Endothelial cell of umbilical vein (primary cell): ENCODE measurements around the gene E2F2. TPM values are rescaled to one million over a fixed set of nuclear protein-coding genes. Genes with fewer than 3 reads are reported as not detected.

Experiments used
- BruUV-seq: library from RNA; stranded (reverse); fragments of 400-500 nt; replicated peaks from 2 replicates; lab custom pipeline; 2021; lab: Mats Ljungman, UMichigan
- CTCF ChIA-PET: fragments of 300-600, 350-600 bp; sonication (Branson Sonifier 250); formaldehyde crosslinking; loops from one replicate; lab custom pipeline; 2021; ENCODE audit warnings: antibody characterized with exemption, inconsistent platforms; lab: Charles Lee
- POLR2A ChIA-PET: fragments of 300-600, 350-600 bp; sonication (Branson Sonifier 250); formaldehyde crosslinking; loops from one replicate; lab custom pipeline; 2021; ENCODE audit warnings: antibody characterized with exemption, inconsistent platforms; lab: Charles Lee
- DNase-seq: peaks from one replicate; pipeline ENCODE4 v3.0.0-alpha.2; 2011; ENCODE audit warnings: low read depth, low spot score
- FAIRE-seq: peaks from 2 replicates; lab custom pipeline; 2011; peaks lifted over from hg19 to GRCh38; lab: Jason Lieb, UNC
- H2AFZ ChIP-seq: 2 replicates; pipeline ENCODE4 v1.6.0; 2012; ENCODE audit warnings: low read depth, low read length, control low read depth, inconsistent platforms
- H3K27ac ChIP-seq: 2 replicates; pipeline ENCODE4 v1.5.1; 2011; ENCODE audit warnings: low read depth, mild to moderate bottlenecking, control low read depth, low read length, moderate library complexity; ENCODE audit not compliant: insufficient read depth
- H3K27me3 ChIP-seq, 2 experiments: 2 replicates each; pipeline versions ENCODE4 v1.6.0 to v1.6.1; 2011; ENCODE audit warnings: low read length in 2 of 2, mixed read lengths in 1 of 2; ENCODE audit not compliant: control insufficient read depth in 2 of 2, insufficient read depth in 2 of 2
- H3K36me3 ChIP-seq, 2 experiments: 2 replicates in 1 of 2; 3 replicates in 1 of 2; pipeline ENCODE4 v1.5.1; 2011; ENCODE audit warnings: low read length in 2 of 2, mild to moderate bottlenecking in 1 of 2, moderate library complexity in 1 of 2; ENCODE audit not compliant: control insufficient read depth in 2 of 2, insufficient read depth in 2 of 2; ENCODE audit errors: extremely low read depth in 1 of 2
- H3K4me1 ChIP-seq: 3 replicates; pipeline ENCODE4 v1.5.1; 2011; ENCODE audit warnings: mild to moderate bottlenecking, low read length; ENCODE audit not compliant: control insufficient read depth, insufficient read depth; ENCODE audit errors: extremely low read depth
- H3K4me2 ChIP-seq: 2 replicates; pipeline ENCODE4 v1.6.1; 2011; ENCODE audit warnings: low read length, control low read depth, mixed read lengths; ENCODE audit not compliant: insufficient read depth
- H3K4me3 ChIP-seq, 3 experiments: fragments of 200-600 bp in 1 of 3; sonication (generic), shearing (Covaris generic) in 1 of 3; replicated peaks in 1 of 3; 2 replicates each; pipeline ENCODE4 v1.5.1; 2011 to 2016; ENCODE audit warnings: control low read depth in 3 of 3, low read length in 3 of 3, mild to moderate bottlenecking in 2 of 3, inconsistent platforms in 1 of 3, low read depth in 1 of 3, moderate library complexity in 1 of 3; ENCODE audit not compliant: insufficient read depth in 1 of 3
- H3K79me2 ChIP-seq: 2 replicates; pipeline ENCODE4 v1.6.0; 2012; ENCODE audit warnings: low read length, inconsistent platforms; ENCODE audit not compliant: control insufficient read depth, insufficient read depth
- H3K9ac ChIP-seq: replicated peaks from 2 replicates; pipeline ENCODE3; 2011; ENCODE audit warnings: low read length, control low read depth; ENCODE audit not compliant: insufficient read depth; ENCODE audit errors: extremely low read depth
- H3K9me1 ChIP-seq: replicated peaks from 3 replicates; pipeline ENCODE4 v1.6.0; 2011; ENCODE audit warnings: mild to moderate bottlenecking, low read length; ENCODE audit not compliant: control insufficient read depth, insufficient read depth; ENCODE audit errors: extremely low read depth
- H3K9me3 ChIP-seq: replicated peaks from 2 replicates; pipeline ENCODE4 v1.5.1; 2012; ENCODE audit warnings: low read length, inconsistent platforms; ENCODE audit not compliant: control insufficient read depth, insufficient read depth
- H4K20me1 ChIP-seq: replicated peaks from 2 replicates; pipeline ENCODE3; 2011; ENCODE audit warnings: mild to moderate bottlenecking, low read length; ENCODE audit not compliant: control insufficient read depth, insufficient read depth; ENCODE audit errors: extremely low read depth
- CTCF ChIP-seq, 2 donors: IDR thresholded peaks; 1 replicate in 1 of 2; 2 replicates in 1 of 2; pipeline ENCODE4 v1.5.1; 2011; ENCODE audit warnings: low read length in 2 of 2, mild to moderate bottlenecking in 2 of 2, moderate library complexity in 2 of 2, control low read depth in 1 of 2, inconsistent platforms in 1 of 2, low read depth in 1 of 2; ENCODE audit not compliant: insufficient read depth in 1 of 2; ENCODE audit errors: extremely low read depth in 1 of 2
- FOS ChIP-seq: IDR thresholded peaks from 2 replicates; pipeline ENCODE4 v1.6.1; 2011; ENCODE audit warnings: mild to moderate bottlenecking, low read length, moderate library complexity, borderline replicate concordance; ENCODE audit not compliant: insufficient read depth
- GATA2 ChIP-seq: IDR thresholded peaks from 2 replicates; pipeline ENCODE4 v1.7.0; 2011; ENCODE audit warnings: low read depth, mild to moderate bottlenecking, moderate library complexity, mixed read lengths, low read length; ENCODE audit not compliant: insufficient read length, insufficient read depth
- MYC ChIP-seq: IDR thresholded peaks from one replicate; pipeline ENCODE4 v1.6.1; 2011; ENCODE audit warnings: mild to moderate bottlenecking, low read depth, low read length
- POLR2A ChIP-seq: IDR thresholded peaks from 2 replicates; pipeline ENCODE4 v1.6.1; 2012; ENCODE audit warnings: low read depth, mild to moderate bottlenecking, control low read depth, low read length
- dilution Hi-C: fragments of 300-500 bp; cut with MboI; formaldehyde crosslinking; loops from one replicate; pipeline ENCODE4 v1.15.0; 2019; ENCODE audit warnings: low sequenced_read_pairs; ENCODE audit not compliant: extremely low pct_ligation_motif_present
- intact Hi-C: fragments of 100-400 bp; cut with micrococcal nuclease; formaldehyde crosslinking; loops from one replicate; pipeline ENCODE4 v1.10.0; 2022
- polyA plus RNA-seq, 4 experiments: library from polyadenylated mRNA; depleted of rRNA in 3 of 4; stranded (reverse) in 3 of 4; unstranded in 1 of 4; fragments of >200 nt; gene quantifications; 2 replicates each; pipeline versions ENCODE4 v1.2.1 to v1.2.3, GENCODE V29; 2011 to 2012; ENCODE audit warnings: missing spikeins in 1 of 4
- total RNA-seq: library from RNA; stranded (reverse); gene quantifications from 2 replicates; pipeline ENCODE4 v1.2.3, GENCODE V29; 2021

E2F2 gene
- total and polyA plus RNA-seq, 2 donors (not counting 3 experiments of a cell fraction or from before 2014, with no cell fraction given): 1.1 to 5.6 TPM

DNA sequence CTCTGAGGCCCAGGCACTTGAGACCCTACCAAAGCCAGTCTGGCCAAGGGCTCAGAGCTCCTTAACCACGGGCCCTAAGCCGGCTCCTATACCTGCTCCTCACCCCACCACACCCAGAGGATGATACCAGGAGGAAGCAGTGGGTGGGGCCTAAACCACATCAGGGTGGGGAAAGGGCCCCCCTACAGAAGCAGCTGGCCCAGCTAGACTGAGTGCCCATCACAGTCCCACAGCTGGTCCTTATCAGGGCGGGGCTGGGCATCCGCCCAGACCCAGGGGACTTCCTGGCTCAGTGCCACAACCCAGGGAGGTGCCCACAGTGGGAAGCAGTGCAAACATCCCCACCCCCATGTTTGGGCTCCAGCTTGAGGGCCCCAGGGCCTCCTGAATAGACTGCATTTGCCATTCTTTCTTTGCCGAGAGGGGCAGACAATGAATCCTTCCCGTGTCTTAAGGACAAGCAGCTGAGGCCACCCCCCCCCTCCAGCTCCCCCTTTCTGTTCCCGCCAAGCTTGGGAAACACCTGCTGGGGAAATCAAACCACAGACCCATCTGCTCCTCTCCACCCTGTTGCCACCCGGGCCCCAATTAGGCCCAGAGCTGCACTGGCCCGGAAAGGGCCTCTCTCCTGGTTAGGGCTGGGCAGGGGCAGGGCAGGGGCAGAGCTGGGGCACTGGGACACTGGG, 6.2 kb downstream of the E2F2 start:
- Histone ChIP-seq H3K36me3 (no peaks in the 10 kb centered on the region), H3K4me1 (peaks cover 21% of the 10 kb centered on the region), H3K27ac (no peak overlapping the region), H4K20me1 (no peaks in the 10 kb centered on the region), H2AFZ (no peak overlapping the region), H3K27me3 (no peaks in the 10 kb centered on the region), H3K4me3 (no peak overlapping the region), H3K9me1 (no peaks in the 10 kb centered on the region), H3K9ac (no peak overlapping the region), H3K79me2 (peaks cover 6% of the 10 kb centered on the region), H3K4me2 (no peak overlapping the region), H3K9me3 (no peaks in the 10 kb centered on the region)
- ChIA-PET CTCF (interaction anchor here (0.6 to 16.6 kb wide), 6 partner anchors 15 to 541 kb away, joined by 3 to 192 read pairs (median 5); no protein-coding TSS in a partner anchor), POLR2A (interaction anchor here (0.6 kb wide), 1 partner anchor 18 kb away, joined by 3 read pairs; no protein-coding TSS in a partner anchor)
- TF ChIP-seq MYC (no peak), CTCF (IDR thresholded peaks at IDR 0.05; ENCODE audit: extremely low read depth in 1 of 2, insufficient read depth in 1 of 2, low read depth in 1 of 2, low read length in 2 of 2) (no peak), GATA2 (no peak)
- DNase-seq (no peak), FAIRE-seq (no peak)
- intact Hi-C loops (no loop called here), dilution Hi-C loops (no loop called here)
- BruUV-seq: no TSS peak

DNA sequence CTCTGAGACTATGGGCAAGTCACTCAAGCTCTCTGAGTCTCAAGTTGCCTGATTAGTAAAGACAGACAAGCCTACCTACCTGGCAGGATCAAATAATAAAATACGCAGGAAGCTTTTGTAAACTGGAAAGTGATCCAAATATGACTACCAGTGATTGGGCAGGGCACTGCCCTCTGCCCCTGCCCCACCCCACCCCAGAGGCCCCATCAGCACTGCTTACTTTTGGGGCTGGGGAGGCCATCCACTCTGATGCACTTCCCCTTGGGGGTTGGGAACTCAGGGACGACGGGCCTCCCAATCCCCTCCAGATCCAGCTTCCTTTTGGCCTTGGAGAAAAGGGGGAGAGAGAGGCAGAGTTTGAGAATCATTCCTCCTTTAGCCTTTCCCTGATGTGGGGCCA, 6.9 kb downstream of the E2F2 start:
- no peak for FAIRE-seq
- TF ChIP-seq MYC (no peak), CTCF (IDR thresholded peaks at IDR 0.05; ENCODE audit: extremely low read depth in 1 of 2, insufficient read depth in 1 of 2, low read depth in 1 of 2, low read length in 2 of 2) (no peak), FOS (no peak), POLR2A (no peak), GATA2 (no peak)
- Histone ChIP-seq H3K9ac (no peak overlapping the region), H3K79me2 (peaks cover 3% of the 10 kb centered on the region), H3K4me1 (peaks cover 15% of the 10 kb centered on the region), H4K20me1 (no peaks in the 10 kb centered on the region), H3K27me3 (no peaks in the 10 kb centered on the region), H3K4me3 (no peak overlapping the region), H3K27ac (no peak overlapping the region), H3K4me2 (no peak overlapping the region), H3K9me1 (no peaks in the 10 kb centered on the region), H3K9me3 (no peaks in the 10 kb centered on the region), H3K36me3 (no peaks in the 10 kb centered on the region), H2AFZ (no peak overlapping the region)
- no TSS peak for BruUV-seq
- dilution Hi-C loops (no loop called here), intact Hi-C loops (no loop called here)
- CTCF ChIA-PET: interaction anchor here (1.1 to 16.6 kb wide), 4 partner anchors 16 to 134 kb away, joined by 3 to 192 read pairs (median 12); no protein-coding TSS in a partner anchor
- DNase-seq: no peak
- POLR2A ChIA-PET: interaction anchor here (0.6 kb wide), 1 partner anchor 17 kb away, joined by 3 read pairs; no protein-coding TSS in a partner anchor
